K562 (cell line): ENCODE results near the gene SPINT2. TPM values are rescaled to one million over a fixed set of nuclear protein-coding genes. Genes with fewer than 3 reads are reported as not detected.
A peak's percentile ranks its signal among the peaks of the same experiment; 100 is the strongest.

ENCODE experiments used
- ATAC-seq: fragments of 200-7000 bp; cut with Tn5 transposase; 3 replicates; pipeline ENCODE4 v1.9.1; 2020; ENCODE audit warnings: moderate library complexity
- BruUV-seq: library from RNA; stranded (reverse); fragments of 400-500 nt; replicated peaks from 2 replicates; lab custom pipeline; 2021; lab: Mats Ljungman, UMichigan
- CTCF ChIA-PET: fragments of 300-600 bp; formaldehyde crosslinking; extraction: SDS; loops from one replicate; lab custom pipeline; 2021; ENCODE audit warnings: low intra/inter-chr PET ratio; lab: Yijun Ruan, JAX
- POLR2A ChIA-PET: fragments of 300-600, 350-650 bp; sonication (Branson Sonifier 250); formaldehyde crosslinking; extraction: SDS; loops from one replicate; lab custom pipeline; 2021; ENCODE audit warnings: antibody characterized with exemption, inconsistent platforms; lab: Yijun Ruan, JAX
- DNase-seq, 4 experiments: peaks; one replicate each; pipeline versions ENCODE4 v3.0.0 to v3.0.0-alpha.2; 2011 to 2018; ENCODE audit warnings: low spot score in 3 of 4, mixed read lengths in 3 of 4; ENCODE audit errors: extremely low read depth in 1 of 4
- FAIRE-seq: peaks from 2 replicates; lab custom pipeline; 2011; peaks lifted over from hg19 to GRCh38; lab: Jason Lieb, UNC
- H2AFZ ChIP-seq: 2 replicates; pipeline ENCODE4 v1.6.0; 2011; ENCODE audit warnings: low read depth, low read length, control low read depth, inconsistent platforms
- H3K27ac ChIP-seq: fragments of 200-600 bp; 3 replicates; pipeline ENCODE4 v1.8.0; 2011; ENCODE audit warnings: low read depth, mild to moderate bottlenecking, control low read depth, inconsistent platforms, low read length, moderate library complexity, mixed read lengths; ENCODE audit errors: extremely low read depth
- H3K27me3 ChIP-seq, 2 experiments: fragments of 300-600 bp in 1 of 2; 2 replicates in 1 of 2; 3 replicates in 1 of 2; pipeline versions ENCODE4 v1.6.0 to v1.8.0; 2011; ENCODE audit warnings: inconsistent platforms in 2 of 2, low read length in 2 of 2, mild to moderate bottlenecking in 1 of 2, mixed read lengths in 1 of 2, moderate library complexity in 1 of 2; ENCODE audit not compliant: control insufficient read depth in 2 of 2, insufficient read depth in 2 of 2
- H3K36me3 ChIP-seq: fragments of 300-600 bp; 3 replicates; pipeline ENCODE4 v1.8.0; 2011; ENCODE audit warnings: mild to moderate bottlenecking, low read length, inconsistent platforms; ENCODE audit not compliant: control insufficient read depth, insufficient read depth
- H3K4me1 ChIP-seq, 2 experiments: fragments of 200-600 bp in 1 of 2; replicated peaks in 1 of 2; 2 replicates in 1 of 2; 3 replicates in 1 of 2; pipeline versions ENCODE4 v1.5.1 to v1.8.0; 2011; ENCODE audit warnings: inconsistent platforms in 2 of 2, low read length in 2 of 2, mild to moderate bottlenecking in 1 of 2, mixed read lengths in 1 of 2, moderate library complexity in 1 of 2; ENCODE audit not compliant: control insufficient read depth in 2 of 2, insufficient read depth in 2 of 2
- H3K4me2 ChIP-seq: 2 replicates; pipeline ENCODE4 v1.6.1; 2011; ENCODE audit warnings: low read length, control low read depth, inconsistent platforms, mixed read lengths; ENCODE audit not compliant: insufficient read depth
- H3K4me3 ChIP-seq: fragments of 200-600 bp; sonication (generic), shearing (Covaris generic); 2 replicates; pipeline ENCODE4 v1.5.1; 2016; ENCODE audit warnings: control low read depth, inconsistent platforms
- H3K79me2 ChIP-seq: fragments of 200-600 bp; 3 replicates; pipeline ENCODE4 v1.8.0; 2011; ENCODE audit warnings: low read length, inconsistent platforms; ENCODE audit not compliant: control insufficient read depth, insufficient read depth
- H3K9ac ChIP-seq, 2 experiments: 2 replicates each; pipeline versions ENCODE4 v1.6.0 to v1.6.1; 2011; ENCODE audit warnings: low read depth in 2 of 2, low read length in 2 of 2, control low read depth in 1 of 2, inconsistent platforms in 1 of 2, mild to moderate bottlenecking in 1 of 2, mixed read lengths in 1 of 2; ENCODE audit not compliant: insufficient read depth in 1 of 2
- H3K9me1 ChIP-seq: one replicate; pipeline ENCODE4 v1.6.0; 2011; ENCODE audit warnings: inconsistent platforms, mild to moderate bottlenecking, low read length, moderate library complexity; ENCODE audit not compliant: control insufficient read depth, insufficient read depth
- H3K9me3 ChIP-seq: replicated peaks from 2 replicates; pipeline ENCODE4 v1.5.1; 2011; ENCODE audit warnings: low read depth, low read length, inconsistent platforms; ENCODE audit not compliant: control insufficient read depth, insufficient read depth
- H4K20me1 ChIP-seq: replicated peaks from 2 replicates; pipeline ENCODE4 v1.6.1; 2011; ENCODE audit warnings: low read length, inconsistent platforms, mixed read lengths; ENCODE audit not compliant: control insufficient read depth, insufficient read depth
- CHCHD3 ChIP-seq: fragments of 250-450 bp; sonication (Bioruptor Pico); IDR thresholded peaks from 2 replicates; pipeline ENCODE4 v2.1.2; 2022; ENCODE audit warnings: mild to moderate bottlenecking
- FIP1L1 ChIP-seq: fragments of 200-400 bp; formaldehyde crosslinking; IDR thresholded peaks from 2 replicates; pipeline ENCODE4 v1.6.1; 2018; ENCODE audit warnings: mild to moderate bottlenecking, low read depth, low read length; ENCODE audit not compliant: poor library complexity, severe bottlenecking
- FOXJ2 ChIP-seq: fragments of 200-800 bp; sonication (Bioruptor generic); IDR thresholded peaks from 2 replicates; pipeline ENCODE4 v1.6.1; 2016; ENCODE audit warnings: missing genetic modification characterization, missing compliant biosample characterization
- HES1 ChIP-seq: fragments of 450-650 bp; IDR thresholded peaks from 2 replicates; pipeline ENCODE4 v1.6.1; 2016; ENCODE audit warnings: low read depth, mild to moderate bottlenecking, moderate library complexity
- KLF1 ChIP-seq: fragments of 450-650 bp; IDR thresholded peaks from 2 replicates; pipeline ENCODE4 v1.6.1; 2016; ENCODE audit warnings: missing genetic modification characterization, missing compliant biosample characterization
- LCOR ChIP-seq: sonication (generic); formaldehyde crosslinking; IDR thresholded peaks from 2 replicates; pipeline ENCODE4 v1.8.0; 2022; ENCODE audit warnings: mild to moderate bottlenecking, missing genetic modification reagents
- NCOR1 ChIP-seq: fragments of 450-650 bp; IDR thresholded peaks from 2 replicates; pipeline ENCODE4 v1.6.1; 2016; ENCODE audit warnings: mild to moderate bottlenecking, moderate library complexity
- NR3C1 ChIP-seq: sonication (generic); formaldehyde crosslinking; IDR thresholded peaks from 2 replicates; pipeline ENCODE4 v1.8.1; 2022; ENCODE audit warnings: missing genetic modification reagents
- PML ChIP-seq: IDR thresholded peaks from 2 replicates; pipeline ENCODE4 v1.6.1; 2012; ENCODE audit warnings: low read length, inconsistent platforms
- POLR2A ChIP-seq: fragments of 450-650 bp; conservative IDR thresholded peaks from 2 replicates; pipeline ENCODE4 v1.6.1; 2016
- POLR2B ChIP-seq: fragments of 450-650 bp; IDR thresholded peaks from 2 replicates; pipeline ENCODE4 v1.6.1; 2018; ENCODE audit warnings: low read depth; ENCODE audit not compliant: partially characterized antibody
- SMAD3 ChIP-seq: fragments of 450-650 bp; formaldehyde crosslinking; conservative IDR thresholded peaks from 2 replicates; pipeline ENCODE4 v1.4.0; 2020; ENCODE audit warnings: mild to moderate bottlenecking
- XRCC3 ChIP-seq: fragments of 450-650 bp; IDR thresholded peaks from 2 replicates; pipeline ENCODE4 v1.6.1; 2017; ENCODE audit warnings: mild to moderate bottlenecking, moderate library complexity
- XRCC5 ChIP-seq: fragments of 200-400 bp; formaldehyde crosslinking; IDR thresholded peaks from 2 replicates; pipeline ENCODE4 v1.6.1; 2017; ENCODE audit warnings: low read depth, mild to moderate bottlenecking, low read length
- ZC3H8 ChIP-seq: fragments of 450-650 bp; IDR thresholded peaks from 2 replicates; pipeline ENCODE4 v1.6.1; 2017
- ZNF717 ChIP-seq: fragments of 250-450 bp; sonication (Bioruptor Pico); IDR thresholded peaks from 2 replicates; pipeline ENCODE4 v1.5.0; 2021
- WGBS: fragments of 100-300 bp; shearing (Covaris generic); methylation state at CpG from one replicate; pipeline ENCODE4 v1.1.6; 2016; ENCODE audit warnings: low coverage, mixed read lengths; ENCODE audit not compliant: insufficient coverage; ENCODE audit errors: missing lambda C conversion rate; 5-methylcytosine and 5-hydroxymethylcytosine counted together
- in situ Hi-C: fragments of 300-500 bp; cut with MboI; formaldehyde crosslinking; loops from 4 replicates; pipeline ENCODE4 v1.15.0; 2018; ENCODE audit warnings: inconsistent platforms, mixed read lengths
- intact Hi-C: fragments of 100-400 bp; cut with micrococcal nuclease; formaldehyde crosslinking; loops from 2 replicates; pipeline ENCODE4 v1.14.2; 2022
- polyA plus RNA-seq, 8 experiments: library from polyadenylated mRNA; depleted of rRNA in 4 of 8; stranded (reverse) in 5 of 8; unstranded in 3 of 8; fragments of >200 nt; fragmentation: Nextera tagmentation in 2 of 8; fragmentation: Illumina TruSeq in 1 of 8; extraction: Ambion mirVana in 2 of 8; extraction: Trizol in 1 of 8; gene quantifications; 2 replicates each; pipeline versions ENCODE4 v1.2.1 to v1.2.3, GENCODE V29; 2011 to 2014; ENCODE audit warnings: inconsistent platforms in 1 of 8, missing spikeins in 1 of 8
- total RNA-seq, 7 experiments: library from RNA; depleted of rRNA in 6 of 7; stranded (reverse); fragments of >200 nt in 6 of 7; fragmentation: Illumina TruSeq in 2 of 7; extraction: Trizol in 2 of 7; gene quantifications; 2 replicates each; pipeline versions ENCODE4 v1.2.1 to v1.2.3, GENCODE V29; 2011 to 2021; ENCODE audit warnings: low replicate concordance in 1 of 7
- TF ChIP-seq, protein P1 (sequence below): sonication (generic); formaldehyde crosslinking; IDR thresholded peaks from 2 replicates; pipeline ENCODE4 v1.8.0; 2022; ENCODE audit warnings: mild to moderate bottlenecking, low read depth, missing genetic modification reagents
- TF ChIP-seq, protein P2 (sequence below): IDR thresholded peaks from 2 replicates; pipeline ENCODE4 v1.6.1; 2011; ENCODE audit not compliant: insufficient read length; ENCODE audit errors: extremely low read depth
- TF ChIP-seq, protein P3 (sequence below): sonication (generic); formaldehyde crosslinking; IDR thresholded peaks from 2 replicates; pipeline ENCODE4 v1.8.0; 2022; ENCODE audit warnings: mild to moderate bottlenecking, missing genetic modification reagents, borderline replicate concordance

Gene SPINT2
- total and polyA plus RNA-seq, 9 of the 15 experiments (the other 6 are each of a cell fraction or from before 2014, with no cell fraction given): 0.65 to 4.5 (median 3.4) TPM

GRCh38 chr19:38293281-38293680 is 28.9 kb downstream of the SPINT2 start (continued):
- TF ChIP-seq SMAD3 (CRISPR knock-in tag) (no peak), XRCC3 (no peak), PML (no peak), ZNF717 (CRISPR knock-in tag) (no peak)
- TF ChIP-seq, protein P1, sequence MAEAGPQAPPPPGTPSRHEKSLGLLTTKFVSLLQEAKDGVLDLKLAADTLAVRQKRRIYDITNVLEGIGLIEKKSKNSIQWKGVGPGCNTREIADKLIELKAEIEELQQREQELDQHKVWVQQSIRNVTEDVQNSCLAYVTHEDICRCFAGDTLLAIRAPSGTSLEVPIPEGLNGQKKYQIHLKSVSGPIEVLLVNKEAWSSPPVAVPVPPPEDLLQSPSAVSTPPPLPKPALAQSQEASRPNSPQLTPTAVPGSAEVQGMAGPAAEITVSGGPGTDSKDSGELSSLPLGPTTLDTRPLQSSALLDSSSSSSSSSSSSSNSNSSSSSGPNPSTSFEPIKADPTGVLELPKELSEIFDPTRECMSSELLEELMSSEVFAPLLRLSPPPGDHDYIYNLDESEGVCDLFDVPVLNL (CRISPR knock-in tag): no peak

GRCh38 chr19:38294090-38294489 is 29.7 kb downstream of the SPINT2 start:
- Histone ChIP-seq H3K9me3 (no peaks in the 10 kb centered on the region), H3K79me2 (no peaks in the 10 kb centered on the region), H2AFZ (peak overlapping the region; percentile 33; the same call in 1 of the 2 replicates), H3K4me2 (no peak overlapping the region), H3K27ac (no peak overlapping the region), H3K36me3 (no peaks in the 10 kb centered on the region), H3K4me1 (peaks cover 0 to 19% of the 10 kb centered on the region in 2 experiments; a peak in 3 of 5 replicates), H3K9me1 (no peaks in the 10 kb centered on the region), H3K27me3 (no peaks in the 10 kb centered on the region), H4K20me1 (no peaks in the 10 kb centered on the region), H3K4me3 (no peak overlapping the region), H3K9ac (peak overlapping the region in 1 of 2 experiments; percentile 19; a peak in 1 of 4 replicates)
- TF ChIP-seq NCOR1 (no peak), XRCC5 (no peak), CHCHD3 (no peak), FOXJ2 (tag) (no peak), HES1 (no peak), FIP1L1 (no peak), KLF1 (tag) (no peak), POLR2B (no peak), LCOR (CRISPR knock-in tag) (no peak), POLR2A (no peak), NR3C1 (CRISPR knock-in tag) (no peak), ZC3H8 (no peak)
- TF ChIP-seq, protein P2, sequence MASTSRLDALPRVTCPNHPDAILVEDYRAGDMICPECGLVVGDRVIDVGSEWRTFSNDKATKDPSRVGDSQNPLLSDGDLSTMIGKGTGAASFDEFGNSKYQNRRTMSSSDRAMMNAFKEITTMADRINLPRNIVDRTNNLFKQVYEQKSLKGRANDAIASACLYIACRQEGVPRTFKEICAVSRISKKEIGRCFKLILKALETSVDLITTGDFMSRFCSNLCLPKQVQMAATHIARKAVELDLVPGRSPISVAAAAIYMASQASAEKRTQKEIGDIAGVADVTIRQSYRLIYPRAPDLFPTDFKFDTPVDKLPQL: no peak
- TF ChIP-seq, protein P3, sequence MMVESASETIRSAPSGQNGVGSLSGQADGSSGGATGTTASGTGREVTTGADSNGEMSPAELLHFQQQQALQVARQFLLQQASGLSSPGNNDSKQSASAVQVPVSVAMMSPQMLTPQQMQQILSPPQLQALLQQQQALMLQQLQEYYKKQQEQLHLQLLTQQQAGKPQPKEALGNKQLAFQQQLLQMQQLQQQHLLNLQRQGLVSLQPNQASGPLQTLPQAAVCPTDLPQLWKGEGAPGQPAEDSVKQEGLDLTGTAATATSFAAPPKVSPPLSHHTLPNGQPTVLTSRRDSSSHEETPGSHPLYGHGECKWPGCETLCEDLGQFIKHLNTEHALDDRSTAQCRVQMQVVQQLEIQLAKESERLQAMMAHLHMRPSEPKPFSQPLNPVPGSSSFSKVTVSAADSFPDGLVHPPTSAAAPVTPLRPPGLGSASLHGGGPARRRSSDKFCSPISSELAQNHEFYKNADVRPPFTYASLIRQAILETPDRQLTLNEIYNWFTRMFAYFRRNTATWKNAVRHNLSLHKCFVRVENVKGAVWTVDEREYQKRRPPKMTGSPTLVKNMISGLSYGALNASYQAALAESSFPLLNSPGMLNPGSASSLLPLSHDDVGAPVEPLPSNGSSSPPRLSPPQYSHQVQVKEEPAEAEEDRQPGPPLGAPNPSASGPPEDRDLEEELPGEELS (CRISPR knock-in tag): no peak
- POLR2A ChIA-PET: no interaction called here
- 63% methylated on average over 8 of the region's 8 CpGs for WGBS
- no TSS peak for BruUV-seq
- FAIRE-seq (no peak), ATAC-seq (no peak), DNase-seq (no peak)
- intact Hi-C loops (no loop called here), in situ Hi-C loops (no loop called here)
- CTCF ChIA-PET: no interaction called here
